Measurements from ENCODE around the gene LHFPL3. TPM values are rescaled to one million over a fixed set of nuclear protein-coding genes. Genes with fewer than 3 reads are reported as not detected.

Gene LHFPL3
- total RNA-seq, 1 donor, result not detected

GRCh38 chr7:104894314-104894713, 565.9 kb downstream of the LHFPL3 start:
- H3K27me3 ChIP-seq (ENCODE audit: insufficient read depth, low read length), result no peaks in the 10 kb centered on the region
- no peak overlapping the region for H3K4me3 ChIP-seq (ENCODE audit: low read length)
- H3K4me1 ChIP-seq (ENCODE audit: insufficient read depth, low read length), result peaks cover 16% of the 10 kb centered on the region
- H3K9me3 ChIP-seq (ENCODE audit: low read depth, low read length), result no peaks in the 10 kb centered on the region

GRCh38 chr7:104894726-104895521, 566.5 kb downstream of the LHFPL3 start:
- Histone ChIP-seq H3K27me3 (ENCODE audit: insufficient read depth, low read length) (no peaks in the 10 kb centered on the region), H3K9me3 (ENCODE audit: low read depth, low read length) (no peaks in the 10 kb centered on the region), H3K4me3 (ENCODE audit: low read length) (no peak overlapping the region), H3K4me1 (ENCODE audit: insufficient read depth, low read length) (peaks cover 16% of the 10 kb centered on the region)

DNA sequence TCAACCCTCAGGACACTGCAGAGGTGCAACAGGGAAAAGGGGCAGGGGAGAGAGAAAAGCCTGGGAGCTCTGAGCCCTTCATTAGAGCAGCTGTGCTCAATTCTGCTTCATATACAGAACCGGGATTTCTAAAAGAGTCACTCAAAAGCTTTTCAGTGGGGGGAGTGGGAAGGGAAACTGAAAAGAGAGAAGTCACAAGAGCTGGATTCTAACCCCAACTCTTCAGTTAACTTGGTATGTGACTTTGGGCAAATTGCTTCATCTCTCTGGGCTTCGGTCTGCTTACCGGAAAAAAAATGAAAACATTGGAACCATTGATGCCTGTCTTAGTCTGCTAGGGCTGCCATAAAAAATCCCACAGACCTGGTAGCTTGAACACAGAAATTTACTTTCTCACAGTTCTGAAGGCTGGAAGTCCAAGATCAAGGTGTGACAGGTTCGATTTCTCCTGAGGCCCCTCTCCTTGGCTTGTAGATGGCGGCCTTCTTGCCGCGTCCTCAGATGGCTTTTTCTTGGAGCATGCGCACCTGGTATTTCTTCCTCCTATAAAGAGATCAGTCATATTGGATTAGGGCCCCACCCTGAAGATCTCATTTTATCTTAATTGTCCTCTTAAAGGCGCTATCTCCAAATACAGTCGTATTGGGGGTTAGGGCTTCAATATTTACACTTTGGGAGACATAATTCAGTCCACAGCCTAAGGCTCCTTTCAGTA, 567.3 kb downstream of the LHFPL3 start:
- no peaks in the 10 kb centered on the region for H3K27me3 ChIP-seq (ENCODE audit: insufficient read depth, low read length)
- no peak overlapping the region for H3K4me3 ChIP-seq (ENCODE audit: low read length)
- no peaks in the 10 kb centered on the region for H3K9me3 ChIP-seq (ENCODE audit: low read depth, low read length)
- H3K4me1 ChIP-seq (ENCODE audit: insufficient read depth, low read length), result peaks cover 16% of the 10 kb centered on the region

- Histone ChIP-seq H3K4me1 (ENCODE audit: insufficient read depth, low read length) (peaks cover 16% of the 10 kb centered on the region), H3K9me3 (ENCODE audit: low read depth, low read length) (no peaks in the 10 kb centered on the region), H3K4me3 (ENCODE audit: low read length) (no peak overlapping the region), H3K27me3 (ENCODE audit: insufficient read depth, low read length) (no peaks in the 10 kb centered on the region)
Observed at GRCh38 chr7:104898434-104898833, 570.0 kb downstream of the LHFPL3 start.

- H3K4me1 ChIP-seq (ENCODE audit: insufficient read depth, low read length), result peaks cover 9% of the 10 kb centered on the region
- no peaks in the 10 kb centered on the region for H3K9me3 ChIP-seq (ENCODE audit: low read depth, low read length)
- H3K27me3 ChIP-seq (ENCODE audit: insufficient read depth, low read length), result no peaks in the 10 kb centered on the region
- no peak overlapping the region for H3K4me3 ChIP-seq (ENCODE audit: low read length)
Observed at GRCh38 chr7:104900525-104901239, 572.3 kb downstream of the LHFPL3 start.

DNA sequence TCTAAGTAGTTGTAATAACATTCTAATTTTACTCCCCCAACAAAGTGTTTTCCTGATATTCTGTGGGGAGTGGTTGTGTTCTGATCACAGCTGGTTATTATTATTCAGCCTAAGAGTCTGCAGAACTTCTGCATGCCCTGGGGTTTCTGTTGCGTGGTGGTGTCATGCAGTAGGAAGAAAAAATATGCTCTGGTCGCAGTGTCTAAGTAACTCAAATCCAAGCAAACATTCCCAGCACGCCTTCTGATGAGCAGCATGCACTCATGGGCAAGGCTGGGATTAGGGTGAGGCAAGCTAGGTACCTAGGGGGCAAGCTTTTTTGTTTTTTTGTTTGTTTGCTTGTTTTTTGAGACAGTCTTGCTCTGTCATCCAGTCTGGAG, 572.8 kb downstream of the LHFPL3 start:
- Histone ChIP-seq H3K27me3 (ENCODE audit: insufficient read depth, low read length) (no peaks in the 10 kb centered on the region), H3K9me3 (ENCODE audit: low read depth, low read length) (no peaks in the 10 kb centered on the region), H3K4me1 (ENCODE audit: insufficient read depth, low read length) (peaks cover 4% of the 10 kb centered on the region), H3K4me3 (ENCODE audit: low read length) (no peak overlapping the region)

- no peaks in the 10 kb centered on the region for H3K27me3 ChIP-seq (ENCODE audit: insufficient read depth, low read length)
- H3K9me3 ChIP-seq (ENCODE audit: low read depth, low read length), result no peaks in the 10 kb centered on the region
- no peak overlapping the region for H3K4me3 ChIP-seq (ENCODE audit: low read length)
- H3K4me1 ChIP-seq (ENCODE audit: insufficient read depth, low read length), result no peaks in the 10 kb centered on the region
Observed at GRCh38 chr7:104902183-104902582, 573.8 kb downstream of the LHFPL3 start.

- no peak overlapping the region for H3K4me3 ChIP-seq (ENCODE audit: low read length)
- H3K9me3 ChIP-seq (ENCODE audit: low read depth, low read length), result no peaks in the 10 kb centered on the region
- H3K27me3 ChIP-seq (ENCODE audit: insufficient read depth, low read length), result no peaks in the 10 kb centered on the region
- no peaks in the 10 kb centered on the region for H3K4me1 ChIP-seq (ENCODE audit: insufficient read depth, low read length)
Observed at GRCh38 chr7:104903044-104903443, 574.6 kb downstream of the LHFPL3 start.

DNA sequence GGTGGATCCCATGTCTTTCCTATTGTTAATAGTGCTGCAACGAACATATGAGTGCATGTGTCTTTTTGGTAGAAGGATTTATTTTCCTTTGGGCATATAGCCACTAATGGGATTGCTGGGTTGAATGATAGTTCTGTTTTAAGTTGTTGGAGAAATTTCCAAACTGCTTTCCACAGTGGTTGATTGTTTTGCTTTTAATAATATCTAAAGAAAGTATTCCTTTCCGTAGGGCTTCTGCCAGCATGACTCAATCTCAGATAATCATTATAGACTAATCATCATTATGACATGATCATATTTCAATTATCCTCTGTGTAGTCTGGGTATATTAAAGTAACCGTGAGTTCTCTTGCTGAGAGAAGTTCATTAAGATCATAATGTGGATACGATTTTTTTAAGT, 575.4 kb downstream of the LHFPL3 start:
- no peak overlapping the region for H3K4me3 ChIP-seq (ENCODE audit: low read length)
- H3K9me3 ChIP-seq (ENCODE audit: low read depth, low read length), result no peaks in the 10 kb centered on the region
- no peaks in the 10 kb centered on the region for H3K27me3 ChIP-seq (ENCODE audit: insufficient read depth, low read length)
- H3K4me1 ChIP-seq (ENCODE audit: insufficient read depth, low read length), result no peaks in the 10 kb centered on the region

GRCh38 chr7:104906032-104906431, 577.6 kb downstream of the LHFPL3 start:
- Histone ChIP-seq H3K4me1 (ENCODE audit: insufficient read depth, low read length) (no peaks in the 10 kb centered on the region), H3K27me3 (ENCODE audit: insufficient read depth, low read length) (no peaks in the 10 kb centered on the region), H3K4me3 (ENCODE audit: low read length) (no peak overlapping the region), H3K9me3 (ENCODE audit: low read depth, low read length) (no peaks in the 10 kb centered on the region)

GRCh38 chr7:104906556-104906955, 578.2 kb downstream of the LHFPL3 start:
- H3K4me3 ChIP-seq (ENCODE audit: low read length), result no peak overlapping the region
- H3K4me1 ChIP-seq (ENCODE audit: insufficient read depth, low read length), result no peaks in the 10 kb centered on the region
- no peaks in the 10 kb centered on the region for H3K9me3 ChIP-seq (ENCODE audit: low read depth, low read length)
- H3K27me3 ChIP-seq (ENCODE audit: insufficient read depth, low read length), result no peaks in the 10 kb centered on the region

GRCh38 chr7:104908636-104909035, 580.2 kb downstream of the LHFPL3 start:
- Histone ChIP-seq H3K4me3 (ENCODE audit: low read length) (no peak overlapping the region), H3K4me1 (ENCODE audit: insufficient read depth, low read length) (no peaks in the 10 kb centered on the region), H3K27me3 (ENCODE audit: insufficient read depth, low read length) (no peaks in the 10 kb centered on the region), H3K9me3 (ENCODE audit: low read depth, low read length) (no peaks in the 10 kb centered on the region)

DNA sequence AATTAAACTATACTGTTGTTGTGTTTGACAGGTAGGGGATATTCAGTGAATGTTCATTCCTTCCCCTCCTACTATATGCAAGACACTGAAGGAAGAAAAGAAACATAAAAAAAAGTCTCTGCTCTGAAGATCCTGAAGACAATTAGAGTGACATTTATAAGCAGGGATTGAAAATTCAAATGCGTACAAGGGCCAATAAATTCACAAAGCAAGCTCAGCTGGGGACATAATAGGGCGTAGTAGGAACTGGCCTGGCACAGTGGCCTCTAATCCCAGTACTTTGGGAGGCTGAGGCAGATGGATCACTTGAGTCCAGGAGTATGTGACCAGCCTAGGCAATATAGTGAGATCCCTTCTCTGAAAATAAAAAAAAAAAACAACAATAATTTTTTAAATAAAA, 580.7 kb downstream of the LHFPL3 start:
- Histone ChIP-seq H3K4me3 (ENCODE audit: low read length) (no peak overlapping the region), H3K4me1 (ENCODE audit: insufficient read depth, low read length) (no peaks in the 10 kb centered on the region), H3K27me3 (ENCODE audit: insufficient read depth, low read length) (no peaks in the 10 kb centered on the region), H3K9me3 (ENCODE audit: low read depth, low read length) (no peaks in the 10 kb centered on the region)

GRCh38 chr7:104914421-104914820, 586.0 kb downstream of the LHFPL3 start:
- H3K9me3 ChIP-seq (ENCODE audit: low read depth, low read length), result no peaks in the 10 kb centered on the region
- no peaks in the 10 kb centered on the region for H3K27me3 ChIP-seq (ENCODE audit: insufficient read depth, low read length)
- no peaks in the 10 kb centered on the region for H3K4me1 ChIP-seq (ENCODE audit: insufficient read depth, low read length)
- no peak overlapping the region for H3K4me3 ChIP-seq (ENCODE audit: low read length)

DNA sequence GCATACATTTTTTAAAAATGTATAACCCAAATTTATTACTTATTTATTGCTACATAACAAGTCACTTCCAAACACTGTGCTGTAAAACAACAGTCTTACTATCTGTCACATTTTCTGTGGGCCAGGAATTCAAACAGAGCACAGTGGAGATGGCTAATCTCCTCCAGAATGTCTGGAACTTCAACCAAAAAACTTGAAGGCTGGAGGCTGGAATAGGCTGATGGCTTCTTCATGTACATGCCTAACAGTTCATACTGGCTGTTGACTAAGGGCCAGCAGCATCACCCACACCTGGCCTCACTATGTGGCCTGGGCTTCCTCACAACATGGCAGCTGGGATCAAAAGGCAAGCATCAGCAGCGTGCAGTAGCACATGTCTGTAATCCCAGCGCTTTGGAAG, 593.2 kb downstream of the LHFPL3 start:
- Histone ChIP-seq H3K4me3 (ENCODE audit: low read length) (no peak overlapping the region), H3K27me3 (ENCODE audit: insufficient read depth, low read length) (no peaks in the 10 kb centered on the region), H3K4me1 (ENCODE audit: insufficient read depth, low read length) (peaks cover 5% of the 10 kb centered on the region), H3K9me3 (ENCODE audit: low read depth, low read length) (no peaks in the 10 kb centered on the region)

All from mononuclear cell (primary cell).